HCT116 (cell line): ENCODE results near the gene AAK1. TPM values are rescaled to one million over a fixed set of nuclear protein-coding genes. Genes with fewer than 3 reads are reported as not detected.

Experiments
- ATAC-seq: fragments of 200-7000 bp; cut with Tn5 transposase; 2 replicates; pipeline ENCODE4 v1.9.1; 2020; ENCODE audit warnings: mild to moderate bottlenecking, moderate library complexity
- BruUV-seq: library from RNA; stranded (reverse); fragments of 400-500 nt; replicated peaks from 2 replicates; lab custom pipeline; 2021; lab: Mats Ljungman, UMichigan
- CTCF ChIA-PET: fragments of 300-600 bp; sonication (Branson Sonifier 250); formaldehyde crosslinking; loops from one replicate; lab custom pipeline; 2021; ENCODE audit warnings: antibody characterized with exemption; lab: Charles Lee
- POLR2A ChIA-PET: fragments of 300-600, 350-600 bp; sonication (Branson Sonifier 250); formaldehyde crosslinking; loops from one replicate; lab custom pipeline; 2021; ENCODE audit warnings: antibody characterized with exemption; lab: Charles Lee
- RAD21 ChIA-PET, 2 experiments: fragments of 300-600 bp; sonication (Branson Sonifier 250); formaldehyde crosslinking; loops; one replicate each; lab custom pipeline; 2023; ENCODE audit warnings: low total read pairs in 2 of 2; ENCODE audit not compliant: uncharacterized antibody in 2 of 2, unreplicated experiment in 2 of 2, low non-redundant PET in 1 of 2; lab: Charles Lee
- DNase-seq: peaks from one replicate; pipeline ENCODE4 v3.0.0-alpha.2; 2010; ENCODE audit warnings: low read depth, low spot score
- H2AFZ ChIP-seq: fragments of 200-600 bp; shearing (Covaris generic), sonication (generic); 2 replicates; pipeline ENCODE4 v1.6.1; 2017; ENCODE audit warnings: low read depth, mixed run types, mixed read lengths, antibody characterized with exemption, low read length; ENCODE audit not compliant: poor library complexity, severe bottlenecking
- H3K27ac ChIP-seq: 2 replicates; pipeline ENCODE4 v1.5.1; 2012; ENCODE audit warnings: low read depth, low read length
- H3K27me3 ChIP-seq: fragments of 200-600 bp; sonication (generic); 2 replicates; pipeline ENCODE4 v1.6.1; 2016; ENCODE audit warnings: mixed run types, low read length, mixed read lengths; ENCODE audit not compliant: insufficient read depth
- H3K36me3 ChIP-seq, 2 experiments: fragments of 200-500 bp in 1 of 2; fragments of 200-600 bp in 1 of 2; sonication (Bioruptor generic) in 1 of 2; sonication (generic) in 1 of 2; 2 replicates each; pipeline versions ENCODE4 v1.5.1 to v1.6.1; 2014 to 2016; ENCODE audit warnings: low read length in 2 of 2, inconsistent platforms in 1 of 2, mixed read lengths in 1 of 2, mixed run types in 1 of 2; ENCODE audit not compliant: insufficient read depth in 2 of 2, control insufficient read depth in 1 of 2
- H3K4me1 ChIP-seq, 2 experiments: fragments of 200-600 bp in 1 of 2; sonication (generic) in 1 of 2; 2 replicates each; pipeline versions ENCODE4 v1.5.1 to v1.6.1; 2012 to 2017; ENCODE audit warnings: low read length in 2 of 2, inconsistent platforms in 1 of 2, mild to moderate bottlenecking in 1 of 2, mixed read lengths in 1 of 2, mixed run types in 1 of 2, moderate library complexity in 1 of 2; ENCODE audit not compliant: insufficient read depth in 2 of 2, control insufficient read depth in 1 of 2
- H3K4me2 ChIP-seq: fragments of 200-600 bp; sonication (generic); 2 replicates; pipeline ENCODE4 v1.6.1; 2017; ENCODE audit warnings: mixed run types, low read length, mixed read lengths
- H3K4me3 ChIP-seq, 2 experiments: fragments of 200-600 bp in 1 of 2; sonication (generic) in 1 of 2; replicated peaks in 1 of 2; 2 replicates each; pipeline ENCODE4 v1.5.1; 2011 to 2016; ENCODE audit warnings: low read length in 2 of 2, control low read depth in 1 of 2, low read depth in 1 of 2, mild to moderate bottlenecking in 1 of 2, mixed read lengths in 1 of 2, mixed run types in 1 of 2
- H3K79me2 ChIP-seq: fragments of 200-600 bp; sonication (generic); 2 replicates; pipeline ENCODE4 v1.6.1; 2017; ENCODE audit warnings: mild to moderate bottlenecking, mixed run types, low read length, moderate library complexity, mixed read lengths; ENCODE audit not compliant: insufficient read depth
- H3K9ac ChIP-seq: fragments of 200-600 bp; sonication (generic); 2 replicates; pipeline ENCODE4 v1.6.1; 2016; ENCODE audit warnings: low read length, mixed read lengths
- H3K9me2 ChIP-seq: fragments of 200-600 bp; sonication (generic), shearing (Covaris generic); 2 replicates; pipeline ENCODE4 v1.6.1; 2017; ENCODE audit warnings: mixed run types, mild to moderate bottlenecking, moderate library complexity; ENCODE audit not compliant: insufficient read depth
- H3K9me3 ChIP-seq, 2 experiments: fragments of 200-500 bp in 1 of 2; fragments of 200-600 bp in 1 of 2; sonication (Bioruptor generic) in 1 of 2; sonication (generic) in 1 of 2; 2 replicates each; pipeline ENCODE4 v1.6.1; 2014 to 2017; ENCODE audit warnings: low read length in 2 of 2, mixed read lengths in 2 of 2, inconsistent platforms in 1 of 2, low read depth in 1 of 2, mild to moderate bottlenecking in 1 of 2, mixed run types in 1 of 2, moderate library complexity in 1 of 2; ENCODE audit not compliant: control insufficient read depth in 1 of 2, insufficient read depth in 1 of 2
- H4K20me1 ChIP-seq: fragments of 200-600 bp; sonication (generic), shearing (Covaris generic); 2 replicates; pipeline ENCODE4 v1.6.1; 2017; ENCODE audit warnings: mixed run types, mild to moderate bottlenecking, moderate library complexity; ENCODE audit not compliant: insufficient read depth
- CTCF ChIP-seq, 3 experiments: fragments of 200-600 bp in 1 of 3; sonication (generic) in 1 of 3; IDR thresholded peaks in 2 of 3; conservative IDR thresholded peaks in 1 of 3; 2 replicates each; pipeline ENCODE4 v1.5.1; 2012 to 2017; ENCODE audit warnings: low read depth in 2 of 3, low read length in 2 of 3, antibody characterized with exemption in 1 of 3, borderline replicate concordance in 1 of 3, control low read depth in 1 of 3, mild to moderate bottlenecking in 1 of 3, mixed read lengths in 1 of 3, mixed run types in 1 of 3, moderate library complexity in 1 of 3; ENCODE audit not compliant: insufficient read depth in 1 of 3
- EGR1 ChIP-seq: IDR thresholded peaks from 2 replicates; pipeline ENCODE4 v1.6.1; 2012; ENCODE audit warnings: low read depth
- EZH2 ChIP-seq: fragments of 200-600 bp; sonication (generic); IDR thresholded peaks from 2 replicates; pipeline ENCODE4 v1.6.1; 2017; ENCODE audit warnings: antibody characterized with exemption, mixed run types
- MAX ChIP-seq: IDR thresholded peaks from 2 replicates; pipeline ENCODE4 v1.6.1; 2012
- RAD21 ChIP-seq: IDR thresholded peaks from 2 replicates; pipeline ENCODE4 v1.6.1; 2012; ENCODE audit warnings: low read depth, mild to moderate bottlenecking
- SP1 ChIP-seq: IDR thresholded peaks from 2 replicates; pipeline ENCODE4 v1.6.1; 2012; ENCODE audit warnings: low read depth
- TCF7L2 ChIP-seq: IDR thresholded peaks from 2 replicates; pipeline ENCODE4 v1.7.0; 2011; ENCODE audit warnings: borderline replicate concordance, inconsistent platforms; ENCODE audit not compliant: insufficient read depth, insufficient read length; ENCODE audit errors: extremely low read depth
- YY1 ChIP-seq: IDR thresholded peaks from 2 replicates; pipeline ENCODE4 v1.6.1; 2011; ENCODE audit warnings: low read length, low read depth, moderate library complexity, mild to moderate bottlenecking; ENCODE audit not compliant: insufficient replicate concordance; ENCODE audit errors: extremely low read depth
- ZFX ChIP-seq: fragments of 450-650 bp; IDR thresholded peaks from 2 replicates; pipeline ENCODE4 v1.6.1; 2017
- intact Hi-C: fragments of 100-400 bp; cut with micrococcal nuclease; formaldehyde crosslinking; loops from 2 replicates; pipeline ENCODE4 v1.10.0; 2022
- total RNA-seq: library from RNA; stranded (reverse); gene quantifications from one replicate; pipeline ENCODE4 v1.2.1, GENCODE V29; 2021; ENCODE audit not compliant: unreplicated experiment

Gene AAK1
- total RNA-seq, 1 experiment from 2014 or later, result 32.0 TPM

GRCh38 chr2:69689969-69690368 is 46.4 kb upstream of the AAK1 start:
- TF ChIP-seq YY1 (no peak), EGR1 (no peak), CTCF (IDR thresholded peaks at IDR 0.05 in 2 of 3, conservative IDR thresholded peaks at IDR 0.05 in 1 of 3; ENCODE audit: borderline replicate concordance in 1 of 3, insufficient read depth in 1 of 3, low read depth in 2 of 3, low read length in 2 of 3) (no peak), ZFX (no peak)
- TF ChIP-seq, all 23 proteins: peak for 0
- POLR2A ChIA-PET, result no interaction called here
- Histone ChIP-seq H3K79me2 (no peaks in the 10 kb centered on the region), H3K27ac (no peak overlapping the region), H3K4me2 (no peak overlapping the region), H3K4me1 (peaks cover 0 to 6% of the 10 kb centered on the region in 2 experiments; a peak in 1 of 4 replicates), H3K9me3 (no peaks in the 10 kb centered on the region), H3K9me2 (no peaks in the 10 kb centered on the region), H3K9ac (no peak overlapping the region), H3K27me3 (no peaks in the 10 kb centered on the region), H2AFZ (no peak overlapping the region), H3K36me3 (no peaks in the 10 kb centered on the region), H3K4me3 (no peak overlapping the region), H4K20me1 (no peaks in the 10 kb centered on the region)
- intact Hi-C loops, result no loop called here
- RAD21 ChIA-PET, result no interaction called here
- ATAC-seq, result no peak
- BruUV-seq, result no TSS peak
- DNase-seq, result no peak
- CTCF ChIA-PET, result no interaction called here

- H3K27ac ChIP-seq, result no peak overlapping the region
- peaks cover 0 to 6% of the 10 kb centered on the region in 2 experiments; a peak in 1 of 4 replicates for H3K4me1 ChIP-seq
- intact Hi-C loops, result no loop called here
- no peaks in the 10 kb centered on the region for H3K9me3 ChIP-seq
- H3K36me3 ChIP-seq, result no peaks in the 10 kb centered on the region
- DNase-seq, result no peak
- ATAC-seq, result no peak
- CTCF ChIA-PET, result no interaction called here
- no peaks in the 10 kb centered on the region for H3K79me2 ChIP-seq
- H3K9ac ChIP-seq, result no peak overlapping the region
- RAD21 ChIA-PET, result no interaction called here
- POLR2A ChIA-PET, result no interaction called here
- no peaks in the 10 kb centered on the region for H4K20me1 ChIP-seq
- TF ChIP-seq CTCF (IDR thresholded peaks at IDR 0.05 in 2 of 3, conservative IDR thresholded peaks at IDR 0.05 in 1 of 3; ENCODE audit: borderline replicate concordance in 1 of 3, insufficient read depth in 1 of 3, low read depth in 2 of 3, low read length in 2 of 3), result no peak
- TF ChIP-seq MAX, result no peak
- TF ChIP-seq EZH2, result no peak
- TF ChIP-seq SP1, result no peak
- no peak for TF ChIP-seq ZFX
- TF ChIP-seq YY1, result no peak
- no peak for TF ChIP-seq TCF7L2
- TF ChIP-seq RAD21, result no peak
- no peak overlapping the region for H2AFZ ChIP-seq
- no peaks in the 10 kb centered on the region for H3K27me3 ChIP-seq
- H3K4me3 ChIP-seq, result no peak overlapping the region
- BruUV-seq, result no TSS peak
- no peak overlapping the region for H3K4me2 ChIP-seq
- no peaks in the 10 kb centered on the region for H3K9me2 ChIP-seq
Measured at GRCh38 chr2:69689466-69689865, 45.9 kb upstream of the AAK1 start.
